HG02970 (cell line): ENCODE measurements around the gene WNT4.
"Not testable (repeated sequence)": the region's sequence is repeated elsewhere in the genome, so short reads cannot be mapped to it uniquely, and the experiment has no call there.

Experiments used
- ATAC-seq: cut with Tn5 transposase; IDR thresholded peaks from one replicate; pipeline ENCODE4 v1.9.1; 2021; ENCODE audit warnings: mild to moderate bottlenecking, moderate library complexity, moderate number of reproducible peaks; ENCODE audit not compliant: unreplicated experiment, low FRiP score

The WNT4 gene

DNA sequence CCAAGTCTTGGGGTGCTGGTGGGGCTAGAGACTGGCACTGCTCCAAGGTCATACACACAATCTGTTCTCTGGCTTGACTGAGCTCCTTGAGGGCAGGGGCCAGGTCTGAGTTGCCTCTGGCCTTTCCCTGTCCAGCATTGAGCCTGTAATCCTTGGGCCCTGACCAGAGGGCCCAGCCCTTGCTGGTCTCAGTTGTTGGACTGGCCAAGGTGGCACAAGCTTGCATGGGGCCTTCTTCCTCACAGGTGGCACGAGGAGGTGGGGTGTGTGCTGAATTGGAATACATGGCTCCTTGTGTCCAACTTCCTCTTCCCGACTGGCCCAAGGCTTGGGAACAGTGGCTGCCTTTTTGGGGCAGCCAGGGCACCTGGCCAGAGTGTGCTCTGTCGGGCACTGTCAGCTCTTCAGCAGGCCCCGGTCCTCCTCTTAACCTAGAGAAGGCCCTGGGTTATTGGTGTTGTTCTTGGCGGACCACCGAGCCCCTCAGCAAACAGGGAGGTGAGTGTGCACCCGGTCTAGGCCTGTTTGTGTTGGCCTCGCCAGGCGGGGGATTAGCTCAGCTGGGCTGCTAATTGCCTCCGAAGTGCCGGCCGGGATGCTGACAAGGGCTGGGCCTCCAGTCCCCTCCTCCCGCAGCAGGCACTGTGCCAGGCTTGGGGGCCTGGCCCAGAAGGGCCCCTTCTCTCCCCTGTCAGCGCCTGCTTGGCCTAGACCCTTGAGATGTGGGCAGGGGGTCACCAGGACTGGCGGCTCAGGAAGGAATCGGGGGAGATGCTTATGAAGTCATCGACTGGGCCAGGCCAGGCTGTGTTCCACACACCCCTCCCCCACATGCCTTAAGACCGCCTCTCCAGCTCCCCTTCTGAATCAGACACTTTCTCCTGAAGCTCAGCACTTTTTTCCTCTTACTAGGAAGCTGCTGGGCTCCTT is 28.5 kb downstream of the WNT4 start:
- ATAC-seq, result no peak

DNA sequence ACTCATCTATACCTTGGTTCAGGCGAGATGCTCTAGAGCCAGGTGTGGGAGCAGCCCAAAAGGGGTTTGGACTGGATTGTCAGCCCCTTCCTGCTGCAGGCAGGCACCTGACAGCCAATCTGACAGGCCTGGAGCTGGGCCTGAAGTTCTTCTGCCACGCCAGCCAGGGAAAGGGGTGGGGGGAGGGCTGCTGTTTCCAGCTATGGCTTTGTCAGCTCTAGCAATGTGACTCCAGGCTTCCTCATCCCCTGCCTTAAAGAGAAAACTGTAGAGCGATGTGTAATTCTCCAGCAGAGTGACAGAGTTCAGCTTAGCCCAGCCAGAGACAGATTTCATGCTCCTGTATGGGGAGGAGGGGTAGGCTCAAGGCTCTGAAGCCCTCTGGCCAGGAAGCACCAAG is 30.3 kb downstream of the WNT4 start:
- no peak for ATAC-seq

DNA sequence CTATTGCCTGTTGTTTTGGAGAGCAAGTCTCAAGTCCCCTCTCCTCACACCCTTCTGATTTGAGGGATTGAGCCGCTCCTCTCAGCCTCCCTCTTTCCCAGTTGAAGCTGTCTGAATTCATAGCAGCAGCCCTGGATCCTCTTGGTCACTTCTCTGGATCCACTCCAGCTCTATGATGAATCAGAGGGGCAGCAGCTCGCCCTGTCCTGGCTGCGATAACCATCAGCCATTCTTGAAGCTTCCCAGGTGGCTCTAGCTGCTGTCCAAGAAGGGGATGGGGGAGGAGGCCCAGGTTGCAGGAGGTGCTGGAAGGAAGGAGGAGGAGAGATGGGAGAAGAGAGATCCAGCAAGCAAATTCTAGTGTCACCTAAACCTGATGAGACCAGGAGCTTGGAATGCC is 31.3 kb downstream of the WNT4 start:
- ATAC-seq, result no peak

DNA sequence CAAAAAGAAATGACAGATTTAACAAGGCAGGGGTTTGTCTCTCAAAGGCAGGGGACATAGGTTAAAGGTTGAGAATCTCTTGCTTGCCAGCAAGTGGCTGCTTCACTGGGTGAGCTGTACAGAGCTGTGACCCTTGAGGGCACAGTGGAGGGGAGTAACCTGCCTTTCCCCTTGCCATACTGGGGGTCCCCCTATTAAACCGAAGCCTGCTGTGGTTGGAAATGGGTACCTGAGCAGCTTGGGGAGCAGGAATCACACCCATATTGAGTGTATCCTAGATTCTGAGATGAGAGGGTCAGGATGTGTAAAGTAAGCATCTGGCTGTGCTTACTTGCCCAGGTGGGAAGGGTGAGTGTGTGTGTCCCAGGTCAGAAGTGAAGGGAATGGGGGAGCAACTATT is 31.8 kb downstream of the WNT4 start:
- no peak for ATAC-seq

DNA sequence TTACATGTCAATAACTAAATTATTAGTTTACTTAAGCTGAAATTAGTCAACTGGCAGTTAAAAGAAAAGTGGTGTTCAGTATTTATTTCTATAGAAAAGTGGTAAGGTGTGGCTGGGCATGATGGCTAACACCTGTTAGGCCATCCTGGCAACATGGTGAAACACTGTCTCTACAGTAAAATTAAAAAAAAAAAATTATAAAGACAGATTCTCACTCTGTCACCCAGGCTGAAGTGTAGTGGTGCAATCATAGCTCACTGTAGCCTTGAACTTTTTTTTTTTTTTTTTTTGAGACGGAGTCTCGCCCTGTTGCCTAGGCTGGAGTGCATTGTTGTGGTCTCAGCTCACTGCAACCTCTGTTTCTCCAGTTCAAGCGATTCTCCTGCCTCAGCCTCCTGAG is 32.9 kb downstream of the WNT4 start:
- ATAC-seq, result no peak

DNA sequence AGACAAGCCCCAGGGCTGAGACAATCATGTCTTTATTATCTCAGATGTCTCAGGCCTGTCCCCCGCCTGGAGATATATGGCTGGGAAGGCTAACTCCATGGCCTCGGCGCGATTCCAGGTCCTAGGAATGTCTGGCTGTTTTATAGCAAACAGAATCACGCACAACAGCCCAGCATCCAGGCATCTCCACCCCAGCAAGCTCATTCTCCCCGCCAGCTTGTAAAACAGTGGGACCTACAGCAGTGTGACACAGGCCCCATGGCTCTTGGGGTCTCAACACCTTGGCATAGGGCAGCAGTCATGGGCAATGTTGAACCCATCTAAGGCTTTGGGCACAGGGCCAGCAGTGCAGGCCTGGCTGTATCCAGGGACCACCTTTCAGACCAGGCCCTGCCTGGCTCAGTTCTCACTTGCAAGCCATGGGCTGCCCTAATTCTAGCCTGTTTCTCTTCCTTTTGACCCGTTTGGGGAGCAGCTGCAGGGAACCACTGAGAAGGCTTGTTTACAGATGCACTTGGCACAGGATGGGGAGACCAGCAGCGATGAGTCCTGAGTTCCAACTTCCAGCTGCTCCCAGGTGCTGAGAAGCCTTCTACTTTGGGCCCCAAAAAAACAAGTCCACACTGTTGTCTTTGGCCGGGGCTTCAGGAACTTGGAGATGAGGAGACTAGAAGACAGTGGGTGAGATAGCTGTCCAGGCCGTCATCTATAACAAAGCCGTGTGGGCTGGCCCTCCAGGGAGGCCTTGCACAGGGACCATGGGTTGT is 34.4 kb downstream of the WNT4 start:
- ATAC-seq, result no peak

DNA sequence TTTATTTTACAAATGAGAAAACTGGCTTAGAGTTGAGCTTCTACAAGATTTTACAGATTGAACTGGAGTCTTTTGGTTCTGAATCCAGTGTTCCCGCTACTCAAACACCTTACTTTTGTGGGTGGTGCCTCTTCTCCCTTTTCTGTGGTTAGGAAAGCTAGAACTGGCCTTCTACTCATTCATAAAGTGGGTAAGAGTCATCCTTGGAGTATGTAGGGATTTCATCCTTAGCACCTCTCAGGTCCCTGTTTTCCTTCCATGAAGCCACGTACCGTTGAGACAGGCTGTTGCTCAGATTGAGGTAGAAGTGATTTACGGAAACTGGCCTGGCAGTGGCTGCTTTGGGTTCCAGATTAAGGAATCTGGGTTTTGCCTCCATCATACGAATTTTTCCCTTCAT is 35.8 kb downstream of the WNT4 start:
- ATAC-seq, result no peak

DNA sequence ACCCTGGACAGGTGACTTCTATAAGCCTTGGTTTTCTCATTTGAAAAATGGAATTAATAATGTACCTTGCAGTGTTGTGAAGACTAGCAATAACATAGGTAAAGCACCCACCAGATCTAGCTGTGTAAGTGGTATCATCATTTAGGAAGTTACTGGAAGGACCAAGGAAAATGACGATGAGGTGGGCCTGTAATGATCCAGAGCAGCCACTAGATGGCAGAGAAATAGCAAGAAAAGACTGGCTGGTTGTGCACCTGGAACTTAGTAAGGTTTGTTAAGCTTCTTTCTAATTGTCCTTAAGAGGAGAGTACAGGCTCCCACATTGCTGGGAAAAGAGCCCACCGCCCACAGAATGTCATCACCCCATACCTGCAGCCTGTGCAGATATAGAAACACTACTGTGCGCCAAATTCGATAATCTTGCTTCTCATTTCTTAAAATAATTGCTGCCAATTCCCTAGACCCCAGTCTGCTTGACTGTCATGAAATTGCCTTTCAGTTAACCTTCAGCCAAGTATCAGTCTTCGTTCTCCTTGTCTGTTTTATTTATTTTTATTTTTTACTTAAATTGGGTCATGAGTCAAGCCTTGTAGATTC is 37.2 kb downstream of the WNT4 start:
- no peak for ATAC-seq

DNA sequence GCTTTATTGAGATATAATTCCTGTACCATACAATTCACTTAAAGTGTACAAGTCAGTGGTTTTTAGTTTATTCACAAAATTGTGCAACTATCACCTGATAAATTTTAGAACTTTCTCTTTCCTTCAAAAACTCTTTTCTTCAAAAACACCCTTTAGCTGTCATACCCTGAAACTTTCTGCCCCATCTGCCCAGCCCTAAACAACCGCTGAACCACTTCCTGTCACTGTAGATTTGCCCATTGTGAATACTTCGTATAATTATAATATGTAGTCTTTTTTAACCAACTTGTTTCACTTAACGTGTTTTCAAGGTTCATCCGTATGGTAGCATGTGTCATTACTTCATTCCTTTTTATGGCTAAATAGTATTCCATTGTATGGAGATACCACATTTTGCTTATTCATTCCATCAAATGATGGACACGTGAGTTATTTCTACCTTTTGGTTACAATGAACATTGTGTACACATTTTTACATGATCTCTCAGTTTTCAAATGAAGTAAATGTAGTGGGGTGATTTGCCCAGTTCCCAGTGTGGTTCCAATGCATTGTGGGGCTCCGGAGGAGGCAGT is 37.9 kb downstream of the WNT4 start:
- no peak for ATAC-seq

DNA sequence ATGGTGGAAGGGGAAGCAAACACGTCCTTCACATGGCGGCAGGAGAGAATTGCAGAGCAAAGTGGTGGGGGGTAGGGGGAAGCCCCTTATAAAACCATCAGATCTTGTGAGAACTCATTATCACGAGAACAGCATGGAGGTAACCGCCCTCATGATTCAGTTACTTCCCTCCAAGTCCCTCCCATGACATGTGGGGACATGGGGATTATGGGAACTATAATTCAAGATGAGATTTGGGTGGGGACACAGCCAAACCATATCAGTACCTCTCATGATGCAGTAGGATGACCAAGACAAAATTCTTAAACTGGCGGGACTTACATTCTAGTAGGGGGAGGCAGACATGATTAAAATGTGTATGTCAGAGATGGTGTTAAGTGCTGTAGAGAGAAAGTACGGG is 38.8 kb downstream of the WNT4 start:
- no peak for ATAC-seq

DNA sequence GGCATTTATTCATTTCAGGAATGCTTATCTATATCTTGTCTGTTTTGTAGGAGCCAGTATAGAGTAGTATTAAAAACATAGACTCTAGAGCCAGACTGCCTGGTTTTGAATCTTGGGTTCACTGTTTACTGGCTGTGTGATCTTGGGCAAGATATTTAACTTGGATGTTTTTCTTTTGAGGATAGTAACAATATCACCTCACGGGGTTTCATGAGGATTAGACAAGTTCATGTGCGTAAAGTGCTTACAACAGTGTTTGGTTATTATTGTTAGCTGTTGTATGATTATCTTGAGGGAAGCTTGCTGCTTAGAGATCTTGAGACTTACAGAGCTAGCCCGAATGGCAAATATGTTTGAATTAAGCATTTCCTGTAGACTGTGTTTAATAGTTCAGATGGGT is 40.2 kb downstream of the WNT4 start:
- ATAC-seq, result no peak

DNA sequence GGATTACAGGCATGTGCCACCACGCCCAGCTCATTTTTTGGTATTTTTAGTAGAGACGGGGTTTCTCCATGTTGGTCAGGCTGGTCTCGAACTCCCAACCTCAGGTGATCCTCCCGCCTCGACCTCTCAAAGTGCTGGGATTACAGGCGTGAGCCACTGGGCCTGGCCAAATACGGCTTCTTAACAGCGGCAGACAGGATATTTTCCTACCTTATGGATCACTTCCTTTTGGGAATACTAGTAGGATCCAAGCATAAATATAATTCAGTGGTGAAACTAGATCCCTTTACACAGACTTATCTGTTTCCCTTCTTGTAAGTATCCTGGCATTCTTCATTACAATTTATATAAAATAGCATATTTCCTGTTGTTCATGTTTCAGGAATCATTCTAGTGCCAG is 40.9 kb downstream of the WNT4 start:
- ATAC-seq, result no peak

DNA sequence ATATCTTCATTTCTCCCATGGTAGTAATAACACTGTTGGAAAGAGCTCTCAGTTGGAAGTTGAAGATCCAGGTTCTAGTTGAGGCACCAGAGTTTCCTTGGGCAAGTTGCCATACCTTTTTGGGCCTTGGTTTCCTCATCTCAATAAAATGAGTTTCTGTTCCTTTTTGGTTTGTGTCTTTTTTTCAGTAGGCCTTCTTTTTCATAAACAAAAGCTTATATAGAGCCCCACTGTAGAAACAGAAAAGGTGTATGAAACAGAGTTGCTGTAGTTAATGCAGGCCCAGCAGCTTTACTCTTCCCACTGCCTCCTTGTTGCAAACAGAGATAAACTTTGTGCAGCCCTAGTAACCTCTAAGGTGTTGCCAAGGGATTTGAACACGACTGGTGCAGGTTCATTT is 41.7 kb downstream of the WNT4 start:
- no peak for ATAC-seq

DNA sequence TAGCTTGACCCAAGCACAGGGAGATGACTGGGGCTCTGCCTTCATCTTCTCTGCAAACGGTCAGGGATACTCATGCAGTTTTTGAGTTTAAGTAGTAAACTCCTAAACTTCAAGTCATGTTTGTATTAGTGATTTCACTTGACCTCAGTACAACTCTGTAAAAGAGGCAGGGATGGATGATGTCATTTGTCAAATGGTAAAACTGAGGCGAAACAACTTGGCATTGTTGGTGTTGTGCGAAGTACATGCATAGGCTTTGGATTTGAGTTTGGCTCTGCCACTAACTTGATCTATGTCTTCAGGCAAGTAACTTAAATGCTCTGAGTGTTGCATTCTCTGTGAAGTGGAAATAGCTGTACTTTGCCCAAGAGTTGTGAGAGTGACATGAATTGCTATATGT is 42.7 kb downstream of the WNT4 start:
- no peak for ATAC-seq

DNA sequence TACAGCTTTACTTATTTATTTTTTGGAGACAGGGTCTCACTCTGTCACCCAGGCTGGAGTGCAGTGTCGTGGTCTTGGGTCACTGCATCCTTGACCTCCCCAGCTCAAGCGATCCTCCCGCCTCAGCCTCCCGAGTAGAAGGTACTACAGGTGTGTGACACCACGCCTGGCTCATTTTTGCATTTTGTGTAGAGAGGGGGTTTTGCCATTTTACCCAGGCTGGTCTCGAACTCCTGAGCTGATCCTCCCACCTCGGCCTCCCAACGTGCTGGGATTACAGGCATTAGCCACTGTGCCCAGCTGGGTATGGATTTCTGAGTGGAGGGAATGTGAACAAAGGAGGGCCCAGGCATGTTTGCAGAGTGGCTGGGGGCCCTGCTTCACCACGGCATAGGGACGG is 44.1 kb downstream of the WNT4 start:
- no peak for ATAC-seq

DNA sequence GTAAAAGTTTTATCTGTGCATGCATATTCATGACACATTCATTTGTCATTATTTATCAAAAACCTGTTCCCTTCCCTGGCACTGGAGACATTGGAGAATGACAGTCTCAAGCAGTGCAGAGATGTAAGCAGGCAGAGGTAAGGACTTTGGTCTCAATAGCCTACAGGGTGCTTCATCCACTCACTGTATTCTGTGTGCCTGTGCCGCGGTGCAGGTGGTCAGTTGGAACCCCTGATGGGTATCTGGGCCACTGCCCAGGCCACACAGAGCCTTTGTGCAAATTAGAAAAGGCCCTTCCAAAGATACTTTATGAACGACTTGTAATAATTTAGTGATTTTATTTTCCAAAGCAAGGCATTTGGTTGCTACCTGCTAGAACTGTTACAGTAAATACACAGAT is 46.4 kb downstream of the WNT4 start:
- no peak for ATAC-seq

DNA sequence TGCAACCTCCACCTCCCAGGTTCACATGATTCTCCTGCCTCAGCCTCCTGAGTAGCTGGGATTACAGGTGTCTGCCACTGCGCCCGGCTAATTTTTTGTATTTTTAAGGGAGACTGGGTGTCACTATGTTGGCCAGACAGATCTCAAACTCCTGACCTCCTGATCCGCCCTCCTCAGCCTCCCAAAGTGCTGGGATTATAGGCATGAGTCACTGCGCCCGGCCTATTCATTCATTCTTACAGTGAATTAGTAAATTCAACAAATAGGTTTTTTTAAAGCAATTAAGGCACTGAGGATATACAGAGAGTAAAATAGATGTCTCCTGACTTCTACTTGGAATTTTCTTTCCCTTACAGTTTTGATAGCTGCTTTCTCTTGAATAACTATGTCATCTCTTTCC is 46.9 kb downstream of the WNT4 start:
- no peak for ATAC-seq

DNA sequence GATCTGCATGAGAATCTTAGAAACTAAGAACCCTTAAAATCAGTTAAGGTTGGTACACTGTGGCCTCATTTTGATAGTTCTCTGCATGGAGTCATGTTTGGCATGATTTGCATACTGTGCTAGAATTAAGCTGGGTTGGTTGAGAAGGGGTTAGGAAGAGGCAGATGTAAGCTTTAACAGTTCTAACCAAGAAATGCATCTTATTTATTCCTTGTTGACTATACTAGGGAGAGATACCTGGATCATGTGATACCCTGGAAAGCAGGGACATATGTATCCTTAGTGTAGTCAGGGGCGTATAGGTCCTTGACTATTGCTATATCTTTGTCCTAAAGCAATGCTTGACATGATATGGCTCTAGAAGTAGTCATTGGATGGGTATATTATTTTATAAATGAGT is 49.4 kb downstream of the WNT4 start:
- ATAC-seq, result no peak

DNA sequence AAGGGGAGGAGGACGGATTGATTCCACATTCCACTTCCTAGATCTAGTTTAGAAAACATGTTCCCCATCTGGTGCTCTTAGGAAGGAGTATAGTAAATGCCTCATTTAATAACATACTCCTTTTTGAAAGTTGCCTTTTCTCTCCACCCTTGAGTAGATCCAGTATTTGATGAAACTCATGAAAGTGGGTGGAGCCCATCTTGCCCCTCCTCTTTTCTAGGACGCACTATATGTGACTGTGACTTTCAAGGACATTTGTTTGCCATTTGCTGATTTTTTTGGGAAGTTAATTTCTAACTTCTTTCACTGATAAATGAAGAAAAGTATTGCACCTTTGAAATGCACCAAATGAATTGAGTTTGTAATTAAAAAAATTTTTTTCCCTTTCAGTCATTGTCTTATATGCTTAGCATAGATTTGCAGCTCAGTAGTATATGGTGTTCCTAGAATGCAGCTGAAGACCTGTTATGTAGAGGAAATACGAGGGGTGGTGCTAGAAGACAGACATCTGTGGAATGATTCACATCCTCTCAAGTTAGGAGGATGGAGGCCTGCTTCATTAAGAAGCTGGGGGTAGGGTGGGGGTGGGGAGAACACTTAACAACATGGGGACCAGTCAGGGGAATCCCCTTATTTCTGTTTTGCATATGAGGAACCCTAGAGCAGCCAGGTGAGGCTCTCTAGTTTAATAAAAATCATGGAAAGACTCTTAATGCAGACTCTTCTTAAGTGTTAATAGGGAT is 50.7 kb downstream of the WNT4 start:
- ATAC-seq, result not testable (repeated sequence)

DNA sequence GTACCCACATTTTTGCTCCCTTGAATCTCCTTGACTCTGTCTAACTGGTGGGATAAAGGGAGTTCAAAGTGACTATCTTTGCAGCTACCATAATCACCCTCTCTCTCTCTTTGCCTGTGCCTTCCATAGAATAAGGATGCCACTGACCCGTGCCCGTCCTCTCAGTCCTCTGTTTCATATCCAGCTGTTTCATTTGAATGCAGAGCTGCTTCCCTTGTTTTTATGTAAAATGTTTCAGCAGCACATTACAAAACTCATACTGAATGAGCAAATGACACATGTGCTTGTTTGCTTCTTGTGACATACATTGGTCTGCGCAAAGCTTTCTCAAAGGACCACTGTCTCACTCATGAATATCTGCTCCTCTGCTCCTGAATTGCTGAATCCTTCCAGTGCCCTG is 52.0 kb downstream of the WNT4 start:
- no peak for ATAC-seq
